GM20431 (cell line): Measurements from ENCODE around the gene CASP9.

ENCODE experiments used
- in situ Hi-C: fragments of 300-500 bp; cut with MseI, MboI; formaldehyde crosslinking; loops from one replicate; pipeline ENCODE4 v1.15.0; 2020; ENCODE audit warnings: low sequenced_read_pairs; ENCODE audit not compliant: unreplicated experiment

The CASP9 gene

GRCh38 chr1:15524021-15524282 is at the start of gene CASP9:
CASP9 (minus strand) TSS chr1:15524215; CDS start chr1:15524200, 15 bp downstream.
- in situ Hi-C loops, result no loop called here

GRCh38 chr1:15573477-15573876 is 49.5 kb upstream of the CASP9 start:
- in situ Hi-C loops, result no loop called here

- in situ Hi-C loops, result no loop called here
Measured at GRCh38 chr1:15571266-15571665, 47.3 kb upstream of the CASP9 start.

- in situ Hi-C loops, result no loop called here
Measured at GRCh38 chr1:15570861-15571260, 46.8 kb upstream of the CASP9 start.

GRCh38 chr1:15568387-15569073 is 44.5 kb upstream of the CASP9 start:
- in situ Hi-C loops, result no loop called here

- in situ Hi-C loops, result no loop called here
Measured at GRCh38 chr1:15559189-15559810, 35.3 kb upstream of the CASP9 start.

GRCh38 chr1:15558516-15558915 is 34.5 kb upstream of the CASP9 start:
- in situ Hi-C loops, result no loop called here

- in situ Hi-C loops, result no loop called here
Measured at GRCh38 chr1:15557594-15557993, 33.6 kb upstream of the CASP9 start.

GRCh38 chr1:15557008-15557407 is 33.0 kb upstream of the CASP9 start:
- in situ Hi-C loops, result no loop called here

GRCh38 chr1:15550573-15550972 is 26.6 kb upstream of the CASP9 start:
- in situ Hi-C loops, result no loop called here

GRCh38 chr1:15546641-15547040 is 22.6 kb upstream of the CASP9 start:
- in situ Hi-C loops, result no loop called here

- in situ Hi-C loops, result no loop called here
Measured at GRCh38 chr1:15543589-15544568, 19.9 kb upstream of the CASP9 start.

GRCh38 chr1:15543251-15543588 is 19.2 kb upstream of the CASP9 start:
- in situ Hi-C loops, result no loop called here

GRCh38 chr1:15542388-15543250 is 18.6 kb upstream of the CASP9 start:
- in situ Hi-C loops, result no loop called here

- in situ Hi-C loops, result no loop called here
Measured at GRCh38 chr1:15541231-15541792, 17.3 kb upstream of the CASP9 start.

- in situ Hi-C loops, result no loop called here
Measured at GRCh38 chr1:15540186-15540585, 16.2 kb upstream of the CASP9 start.

- in situ Hi-C loops, result no loop called here
Measured at GRCh38 chr1:15538771-15539170, 14.8 kb upstream of the CASP9 start.

GRCh38 chr1:15531682-15532081 is 7.7 kb upstream of the CASP9 start:
- in situ Hi-C loops, result no loop called here

- in situ Hi-C loops, result no loop called here
Measured at GRCh38 chr1:15531003-15531402, 7.0 kb upstream of the CASP9 start.
